ENCODE results near the gene NACC1. TPM values are rescaled to one million over a fixed set of nuclear protein-coding genes. Genes with fewer than 3 reads are reported as not detected.

NACC1 gene
- total and polyA plus RNA-seq, 2 experiments from 2014 or later, result 11.1 to 35.0 TPM

DNA sequence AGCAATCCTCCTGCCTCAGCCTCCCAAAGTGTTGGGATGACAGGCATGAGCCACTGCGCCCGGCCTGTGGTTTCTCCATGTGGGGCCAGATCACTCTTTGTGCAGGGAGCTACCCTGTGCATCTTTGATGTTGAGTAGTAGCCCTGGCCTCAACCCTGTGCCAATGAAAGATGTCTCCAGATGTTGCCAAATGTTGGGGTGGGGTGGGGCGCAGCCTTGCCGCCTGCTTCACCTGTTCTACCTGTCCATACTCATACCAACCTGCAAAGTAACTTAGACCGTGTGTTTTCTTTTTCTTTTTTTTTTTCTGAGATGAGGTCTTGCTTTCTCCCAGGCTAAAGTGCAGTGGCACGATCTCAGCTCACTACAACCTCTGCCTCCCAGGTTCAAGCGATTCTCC is 53.1 kb downstream of the NACC1 start:
- H3K4me1 ChIP-seq (ENCODE audit: insufficient read depth), result peaks cover 39% of the 10 kb centered on the region
- no peak overlapping the region for H2AFZ ChIP-seq
- no peaks in the 10 kb centered on the region for H3K27me3 ChIP-seq
- H4K20me1 ChIP-seq (ENCODE audit: insufficient read depth, poor library complexity, severe bottlenecking), result no peaks in the 10 kb centered on the region
- no peak overlapping the region for H3K27ac ChIP-seq
- H3K9me2 ChIP-seq (replicated peaks; ENCODE audit: insufficient read depth), result no peaks in the 10 kb centered on the region
- no peak overlapping the region for H3K4me2 ChIP-seq
- WGBS (ENCODE audit: low lambda C conversion rate, missing lambda C conversion rate), result 97% methylated on average over 7 of the region's 7 CpGs
- TF ChIP-seq EZH2phosphoT487 (IDR thresholded peaks at IDR 0.05; ENCODE audit: low read depth, severe bottlenecking, unreplicated experiment) (no peak), EZH2 (IDR thresholded peaks at IDR 0.05; ENCODE audit: borderline replicate concordance) (no peak)
- TF ChIP-seq, protein P1, sequence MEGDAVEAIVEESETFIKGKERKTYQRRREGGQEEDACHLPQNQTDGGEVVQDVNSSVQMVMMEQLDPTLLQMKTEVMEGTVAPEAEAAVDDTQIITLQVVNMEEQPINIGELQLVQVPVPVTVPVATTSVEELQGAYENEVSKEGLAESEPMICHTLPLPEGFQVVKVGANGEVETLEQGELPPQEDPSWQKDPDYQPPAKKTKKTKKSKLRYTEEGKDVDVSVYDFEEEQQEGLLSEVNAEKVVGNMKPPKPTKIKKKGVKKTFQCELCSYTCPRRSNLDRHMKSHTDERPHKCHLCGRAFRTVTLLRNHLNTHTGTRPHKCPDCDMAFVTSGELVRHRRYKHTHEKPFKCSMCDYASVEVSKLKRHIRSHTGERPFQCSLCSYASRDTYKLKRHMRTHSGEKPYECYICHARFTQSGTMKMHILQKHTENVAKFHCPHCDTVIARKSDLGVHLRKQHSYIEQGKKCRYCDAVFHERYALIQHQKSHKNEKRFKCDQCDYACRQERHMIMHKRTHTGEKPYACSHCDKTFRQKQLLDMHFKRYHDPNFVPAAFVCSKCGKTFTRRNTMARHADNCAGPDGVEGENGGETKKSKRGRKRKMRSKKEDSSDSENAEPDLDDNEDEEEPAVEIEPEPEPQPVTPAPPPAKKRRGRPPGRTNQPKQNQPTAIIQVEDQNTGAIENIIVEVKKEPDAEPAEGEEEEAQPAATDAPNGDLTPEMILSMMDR (IDR thresholded peaks at IDR 0.05; ENCODE audit: poor library complexity), result no peak
- no peak overlapping the region for H3K4me3 ChIP-seq
- peaks cover 15% of the 10 kb centered on the region for H3K79me2 ChIP-seq
- H3K36me3 ChIP-seq (replicated peaks; ENCODE audit: insufficient read depth, low read depth), result no peaks in the 10 kb centered on the region
- no peak for DNase-seq (ENCODE audit: low spot score)
- H3K9me3 ChIP-seq (ENCODE audit: low read depth), result no peaks in the 10 kb centered on the region

DNA sequence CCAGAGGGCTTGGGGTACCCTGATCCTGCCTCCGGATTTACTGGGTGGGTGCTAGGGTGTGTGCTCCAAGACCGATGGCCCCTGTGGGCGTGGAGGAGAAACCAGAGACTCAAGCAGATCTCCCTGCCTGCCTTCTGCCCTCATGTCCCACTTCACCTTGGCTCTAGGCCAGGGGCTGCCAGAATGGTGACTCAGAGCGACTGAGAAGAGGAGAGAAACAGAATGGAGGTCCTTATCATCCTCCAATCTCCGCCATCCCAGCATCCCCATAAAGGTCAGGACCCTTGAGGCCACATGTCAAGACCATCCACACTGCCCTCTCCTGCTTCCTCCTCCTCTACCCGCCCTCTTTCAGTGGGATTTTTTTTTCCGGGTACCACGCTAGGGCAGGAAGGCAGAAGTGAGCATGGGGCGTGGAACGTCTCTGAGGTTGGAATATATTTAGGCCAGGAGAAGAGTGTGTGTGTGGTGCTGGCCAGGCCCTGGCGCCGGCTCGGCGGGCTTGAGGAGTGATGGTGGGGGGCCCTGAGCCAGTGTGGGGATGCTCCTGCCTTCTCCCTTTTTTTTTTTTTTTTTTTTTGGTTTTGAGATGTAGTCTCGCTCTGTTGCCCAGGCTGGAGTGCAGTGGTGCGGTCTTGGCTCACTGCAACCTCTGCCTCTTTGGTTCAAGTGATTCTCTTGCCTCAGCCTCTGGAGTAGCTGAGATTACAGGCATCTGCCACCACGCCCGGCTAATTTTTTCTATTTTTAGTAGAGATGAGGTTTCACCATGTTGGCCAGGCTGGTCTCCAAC is 54.5 kb downstream of the NACC1 start:
- H3K4me1 ChIP-seq (ENCODE audit: insufficient read depth), result peaks cover 30% of the 10 kb centered on the region
- DNase-seq (ENCODE audit: low spot score), result peak; percentile 76
- 81% methylated on average over 16 of the region's 18 CpGs for WGBS (ENCODE audit: low lambda C conversion rate, missing lambda C conversion rate)
- H3K4me3 ChIP-seq, result no peak overlapping the region
- no peak overlapping the region for H2AFZ ChIP-seq
- H3K4me2 ChIP-seq, result no peak overlapping the region
- no peaks in the 10 kb centered on the region for H4K20me1 ChIP-seq (ENCODE audit: insufficient read depth, poor library complexity, severe bottlenecking)
- H3K79me2 ChIP-seq, result peaks cover 15% of the 10 kb centered on the region
- no peaks in the 10 kb centered on the region for H3K9me2 ChIP-seq (replicated peaks; ENCODE audit: insufficient read depth)
- no peaks in the 10 kb centered on the region for H3K9me3 ChIP-seq (ENCODE audit: low read depth)
- no peak for TF ChIP-seq EZH2 (IDR thresholded peaks at IDR 0.05; ENCODE audit: borderline replicate concordance)
- no peak for TF ChIP-seq EZH2phosphoT487 (IDR thresholded peaks at IDR 0.05; ENCODE audit: low read depth, severe bottlenecking, unreplicated experiment)
- TF ChIP-seq, protein P1 (IDR thresholded peaks at IDR 0.05; ENCODE audit: poor library complexity), result no peak
- H3K36me3 ChIP-seq (replicated peaks; ENCODE audit: insufficient read depth, low read depth), result no peaks in the 10 kb centered on the region
- peak overlapping the region; percentile 42 for H3K27ac ChIP-seq
- no peaks in the 10 kb centered on the region for H3K27me3 ChIP-seq

DNA sequence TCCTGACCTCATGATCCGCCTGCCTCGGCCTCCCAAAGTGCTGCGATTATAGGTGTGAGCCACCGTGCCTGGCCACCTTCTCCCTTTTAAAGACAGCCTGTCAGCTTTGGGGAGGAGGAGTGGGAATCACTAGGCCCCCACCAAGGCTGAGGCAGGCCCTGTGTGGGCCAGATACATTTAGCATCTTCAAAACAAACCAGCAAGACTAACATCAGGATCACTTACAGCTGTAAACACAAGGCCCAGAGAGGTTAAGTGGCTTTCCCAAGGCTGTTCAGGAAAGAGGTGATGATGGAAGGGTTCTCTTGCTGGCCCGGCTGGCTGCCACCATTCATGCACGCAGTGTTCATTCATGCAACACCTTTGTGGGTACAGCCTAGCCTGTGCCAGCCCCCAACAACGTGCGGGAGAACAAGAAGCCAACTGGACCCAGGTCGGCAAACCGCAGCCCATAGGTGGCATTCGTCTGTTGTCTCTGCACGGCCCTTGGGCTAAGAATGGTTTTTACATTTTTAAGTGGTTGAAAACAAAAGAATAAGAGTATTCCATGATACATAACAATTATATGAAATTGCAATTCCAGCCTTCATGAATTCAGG is 55.2 kb downstream of the NACC1 start:
- Histone ChIP-seq H3K4me1 (ENCODE audit: insufficient read depth) (peaks cover 23% of the 10 kb centered on the region), H3K27me3 (no peaks in the 10 kb centered on the region), H2AFZ (no peak overlapping the region), H3K4me2 (no peak overlapping the region), H3K4me3 (no peak overlapping the region), H4K20me1 (ENCODE audit: insufficient read depth, poor library complexity, severe bottlenecking) (no peaks in the 10 kb centered on the region), H3K36me3 (replicated peaks; ENCODE audit: insufficient read depth, low read depth) (no peaks in the 10 kb centered on the region), H3K9me3 (ENCODE audit: low read depth) (no peaks in the 10 kb centered on the region), H3K9me2 (replicated peaks; ENCODE audit: insufficient read depth) (no peaks in the 10 kb centered on the region), H3K27ac (no peak overlapping the region), H3K79me2 (peaks cover 15% of the 10 kb centered on the region)
- TF ChIP-seq, protein P1 (IDR thresholded peaks at IDR 0.05; ENCODE audit: poor library complexity), result no peak
- no peak for TF ChIP-seq EZH2phosphoT487 (IDR thresholded peaks at IDR 0.05; ENCODE audit: low read depth, severe bottlenecking, unreplicated experiment)
- no peak for TF ChIP-seq EZH2 (IDR thresholded peaks at IDR 0.05; ENCODE audit: borderline replicate concordance)
- WGBS (ENCODE audit: low lambda C conversion rate, missing lambda C conversion rate), result 91% methylated on average over 12 of the region's 12 CpGs
- no peak for DNase-seq (ENCODE audit: low spot score)

Measured in hepatocyte (in vitro differentiated cells).